Skin epidermis (tissue), 12 donors: ENCODE results near the gene GSE1.

ENCODE experiments used
- H3K27ac ChIP-seq, 21 experiments: fragments of 200-600 bp; sonication (generic) in 11 of 21; one replicate each; pipeline ENCODE4 v1.5.0; 2020; ENCODE audit warnings: mild to moderate bottlenecking in 3 of 21, inconsistent platforms in 2 of 21, moderate library complexity in 2 of 21
- H3K4me3 ChIP-seq, 7 experiments: fragments of 200-600 bp; sonication (generic) in 2 of 7; one replicate each; pipeline ENCODE4 v1.5.0; 2020; ENCODE audit warnings: inconsistent platforms in 2 of 7, mild to moderate bottlenecking in 2 of 7, moderate library complexity in 1 of 7

The GSE1 gene

DNA sequence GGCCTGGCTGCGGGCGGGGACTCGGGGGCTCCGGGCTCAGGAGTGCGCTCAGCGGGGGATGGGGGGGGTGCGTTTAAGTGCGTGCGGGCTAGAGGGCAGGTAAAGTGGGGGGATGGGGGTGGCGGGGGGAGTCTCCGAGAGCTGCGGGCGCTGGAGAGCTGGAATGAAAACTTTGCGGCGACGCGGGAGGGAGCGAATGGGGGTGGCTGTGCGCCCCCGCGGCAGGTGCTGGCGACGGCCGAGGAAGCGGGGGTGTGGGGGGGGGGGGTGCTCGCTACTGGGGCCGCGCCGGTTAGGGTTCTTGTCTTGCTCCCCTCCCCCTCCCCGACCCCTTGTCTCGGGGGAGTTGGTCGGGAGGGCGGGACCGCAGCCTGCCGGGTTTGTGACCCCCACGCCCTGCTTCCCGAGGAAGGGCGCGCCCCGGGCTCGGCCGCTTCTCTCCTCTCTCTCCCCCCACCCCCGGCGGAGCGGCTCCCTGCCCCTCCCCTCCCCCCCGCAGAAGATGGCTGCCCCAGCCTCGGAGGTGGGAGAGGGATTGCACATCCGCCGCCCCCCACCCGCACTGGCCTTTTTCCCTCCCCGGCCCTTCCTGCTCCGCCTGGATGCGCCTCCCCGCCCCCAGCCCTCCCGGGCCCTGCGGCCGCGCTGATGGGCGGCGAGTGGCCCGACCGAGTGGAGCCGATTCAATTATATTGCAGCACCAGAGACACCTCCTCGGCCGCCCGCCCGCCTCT lies 649 bp downstream of the GSE1 start:
- peak overlapping the region; percentile 22 to 71 (median 59) for H3K4me3 ChIP-seq
- peak overlapping the region; percentile 12 to 93 (median 79) for H3K27ac ChIP-seq

DNA sequence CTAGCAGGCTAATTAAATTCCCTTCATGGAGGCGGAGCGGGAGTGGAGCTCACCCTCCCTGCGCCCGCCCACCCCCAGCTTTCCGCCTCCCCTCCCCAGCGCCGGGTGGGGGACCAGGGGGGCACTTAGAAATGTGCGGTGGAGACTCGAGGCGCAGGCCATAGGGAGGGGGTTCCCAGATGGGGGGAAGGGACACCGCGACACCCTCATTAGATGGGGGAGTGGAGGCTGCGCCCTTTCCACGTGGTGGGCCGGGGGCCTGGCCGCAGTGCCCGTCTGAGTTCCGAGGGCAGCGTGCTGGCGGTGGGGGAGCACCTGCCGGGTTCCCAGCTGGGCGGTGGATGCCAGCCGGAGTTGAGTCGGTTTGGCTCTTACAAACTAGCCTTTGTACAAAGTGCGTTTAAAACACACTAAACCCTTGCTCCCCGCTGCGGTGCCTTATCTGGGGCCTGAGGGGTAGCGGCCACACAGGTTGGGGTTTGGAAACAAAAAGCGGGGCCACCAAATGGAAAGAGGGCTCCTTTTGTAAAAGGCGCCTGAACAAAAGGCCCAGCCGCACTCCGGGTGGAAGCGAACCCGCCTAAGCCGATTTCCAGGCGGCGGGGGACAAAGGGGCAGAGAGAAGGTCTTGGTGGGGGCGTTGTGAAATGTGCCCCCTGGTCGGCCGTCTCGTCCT lies 1.4 kb downstream of the GSE1 start:
- Histone ChIP-seq H3K4me3 (peak overlapping the region; percentile 22 to 71 (median 59)), H3K27ac (peak overlapping the region in 20 of 21 experiments; percentile 12 to 93 (median 80))

DNA sequence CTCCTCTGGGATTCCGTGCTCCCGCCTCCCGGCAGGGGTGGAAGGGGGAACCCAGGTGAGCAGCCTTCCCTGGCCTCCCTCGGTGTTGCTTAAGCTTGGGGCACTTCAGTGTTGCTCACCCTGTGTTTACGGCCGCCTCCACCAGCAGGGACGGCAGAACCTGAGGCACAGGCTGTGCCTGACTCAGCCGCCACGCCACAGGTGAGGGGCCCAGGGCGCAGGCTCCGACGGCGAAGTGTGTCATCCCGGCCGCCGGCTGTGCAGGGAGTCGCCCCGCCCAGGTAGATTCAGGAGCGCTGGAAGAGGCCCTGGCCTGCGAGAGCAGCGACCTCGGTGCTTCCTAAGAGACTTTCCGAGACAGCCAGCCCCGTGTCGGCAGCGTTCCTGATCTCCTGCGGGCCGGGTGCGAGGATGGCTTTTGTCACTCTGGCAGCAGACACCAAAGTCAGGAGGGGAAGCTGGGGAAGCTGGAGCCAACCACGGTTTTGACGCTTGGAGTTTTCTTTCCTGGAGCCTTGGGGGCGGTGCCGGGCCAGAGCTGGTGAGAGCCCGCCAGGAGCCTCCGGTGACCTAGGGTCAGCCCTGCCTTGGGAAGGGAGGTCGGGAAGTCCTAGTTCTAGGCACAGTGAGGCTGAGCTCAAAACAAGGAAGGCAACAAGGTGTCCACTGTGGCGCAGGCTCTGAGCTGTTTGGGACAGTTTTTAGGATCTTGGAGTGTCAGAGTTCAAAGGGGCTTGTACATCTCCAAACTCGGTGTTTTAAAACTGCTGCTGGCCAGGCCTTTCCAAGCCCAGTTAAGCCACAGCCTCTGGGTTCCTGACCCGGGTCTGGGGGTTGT lies 2.1 kb downstream of the GSE1 start:
- H3K4me3 ChIP-seq, result peak overlapping the region in 6 of 7 experiments; percentile 46 to 71 (median 60)
- peak overlapping the region in 20 of 21 experiments; percentile 12 to 93 (median 80) for H3K27ac ChIP-seq

DNA sequence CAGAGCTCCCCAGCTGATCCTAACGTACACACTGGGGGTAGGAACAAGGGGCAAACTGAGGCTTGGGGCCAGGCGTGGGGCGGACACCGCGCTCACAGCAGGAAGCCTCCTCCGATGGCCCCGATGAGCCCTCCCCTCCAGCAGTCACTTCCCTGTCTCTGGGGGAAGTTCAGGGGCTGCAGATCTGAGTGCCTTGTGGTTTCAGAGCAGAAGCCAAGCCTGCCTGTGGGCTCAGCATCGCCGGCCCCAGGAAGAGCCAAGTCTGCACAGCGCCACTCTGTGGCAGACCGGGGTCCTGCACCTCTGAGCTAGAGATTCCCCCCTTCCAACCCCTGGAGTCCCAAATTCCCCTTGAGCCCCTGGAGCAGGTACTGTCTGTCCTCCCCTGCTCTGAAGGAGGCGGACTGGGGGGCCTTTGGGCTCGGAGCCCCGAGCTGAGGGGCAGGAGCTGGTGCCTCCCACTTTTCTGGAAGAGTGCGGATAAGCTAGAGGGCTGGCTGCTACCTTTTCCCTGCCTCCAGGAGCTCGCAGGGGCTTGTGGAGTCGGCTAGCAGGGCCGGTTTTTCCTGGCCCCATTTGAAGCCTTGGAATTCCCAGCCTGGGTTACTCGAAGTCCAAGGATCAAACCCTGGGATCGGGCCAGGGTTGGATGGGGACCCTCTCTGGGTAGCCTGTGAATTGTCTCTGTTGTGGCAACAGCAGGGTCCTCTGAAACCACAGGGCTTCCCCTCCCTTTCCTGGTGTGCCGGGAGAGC lies 2.9 kb downstream of the GSE1 start:
- Histone ChIP-seq H3K4me3 (peak overlapping the region in 6 of 7 experiments; percentile 6 to 71 (median 60)), H3K27ac (peak overlapping the region in 20 of 21 experiments; percentile 3 to 93 (median 78))

DNA sequence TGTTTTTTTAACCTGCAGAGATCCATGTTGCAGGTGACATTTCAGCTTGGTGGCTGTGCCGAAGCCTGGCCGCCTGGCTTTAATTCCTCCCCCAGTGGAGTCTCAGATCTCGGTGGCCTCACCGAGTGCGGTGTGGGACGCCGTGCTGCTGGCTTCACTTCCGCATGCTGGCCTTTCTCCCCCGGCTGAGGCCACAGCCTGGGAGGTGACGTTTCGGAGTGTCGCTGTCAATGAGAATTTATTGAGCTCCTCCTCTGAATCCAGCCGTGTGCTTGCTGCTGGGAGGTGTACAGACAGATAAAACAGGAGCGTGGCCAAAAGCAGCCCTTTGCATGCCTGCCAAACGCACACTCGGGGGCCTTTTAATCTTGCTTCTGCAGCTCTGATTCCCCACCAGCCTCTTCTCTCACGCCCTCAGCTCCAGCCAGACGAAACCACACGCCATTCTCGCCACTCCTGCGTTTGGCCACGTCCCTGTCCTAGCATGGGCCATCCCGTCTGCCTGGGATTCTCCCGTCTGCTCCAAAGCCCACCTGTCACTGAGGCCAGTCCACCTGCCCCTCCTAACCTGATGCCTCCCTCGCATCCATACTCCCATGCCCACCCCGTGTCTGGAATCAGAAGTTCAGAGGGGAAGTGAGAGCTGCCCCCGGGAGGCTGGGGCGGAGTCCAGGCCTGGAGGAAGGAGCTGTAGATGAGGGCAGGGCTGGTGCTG lies 3.6 kb downstream of the GSE1 start:
- peak overlapping the region in 20 of 21 experiments; percentile 3 to 90 (median 68) for H3K27ac ChIP-seq
- peak overlapping the region in 3 of 7 experiments; percentile 15 to 71 (median 62) for H3K4me3 ChIP-seq

DNA sequence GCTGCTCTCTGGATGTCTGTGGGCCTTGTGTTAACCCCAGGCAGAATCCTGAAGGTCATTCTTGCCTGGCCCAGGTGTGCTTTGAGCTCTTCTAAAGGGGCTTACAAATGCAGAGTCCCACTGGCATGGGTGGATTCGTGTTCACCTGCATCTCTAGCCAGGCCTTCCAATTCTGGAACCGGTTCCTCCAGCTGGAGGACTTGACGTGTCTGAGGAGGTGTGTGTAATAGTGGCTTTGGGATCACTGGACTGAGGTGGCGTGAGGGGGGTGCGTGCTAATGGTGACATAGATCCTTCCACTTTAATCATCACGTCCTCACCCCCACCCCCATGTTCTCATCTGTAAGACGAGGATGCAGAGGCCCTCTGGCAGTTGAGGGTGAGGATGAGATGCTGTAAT lies 4.8 kb downstream of the GSE1 start:
- Histone ChIP-seq H3K4me3 (no peak overlapping the region), H3K27ac (peak overlapping the region in 2 of 21 experiments; percentile 19 to 88)

DNA sequence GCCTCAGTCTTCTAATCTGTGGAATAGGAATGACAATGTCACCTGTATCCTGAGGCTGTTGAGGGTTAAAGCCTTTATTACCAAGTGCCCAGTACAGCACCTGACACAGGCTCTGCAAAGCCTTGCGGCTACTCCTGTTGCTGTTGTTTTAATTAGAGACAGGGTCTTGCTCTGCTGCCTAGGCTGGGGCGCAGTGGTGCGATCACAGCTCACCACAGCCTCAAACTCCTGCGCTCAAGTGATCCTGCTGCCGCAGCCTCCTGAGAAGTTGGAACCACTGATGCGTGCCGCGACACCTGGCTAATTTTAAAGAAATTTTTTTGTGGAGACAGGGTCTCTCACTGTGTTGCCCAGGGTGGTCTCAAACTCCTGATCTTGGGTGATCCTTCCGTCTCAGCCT lies 5.4 kb downstream of the GSE1 start:
- no peak overlapping the region for H3K4me3 ChIP-seq
- no peak overlapping the region for H3K27ac ChIP-seq

DNA sequence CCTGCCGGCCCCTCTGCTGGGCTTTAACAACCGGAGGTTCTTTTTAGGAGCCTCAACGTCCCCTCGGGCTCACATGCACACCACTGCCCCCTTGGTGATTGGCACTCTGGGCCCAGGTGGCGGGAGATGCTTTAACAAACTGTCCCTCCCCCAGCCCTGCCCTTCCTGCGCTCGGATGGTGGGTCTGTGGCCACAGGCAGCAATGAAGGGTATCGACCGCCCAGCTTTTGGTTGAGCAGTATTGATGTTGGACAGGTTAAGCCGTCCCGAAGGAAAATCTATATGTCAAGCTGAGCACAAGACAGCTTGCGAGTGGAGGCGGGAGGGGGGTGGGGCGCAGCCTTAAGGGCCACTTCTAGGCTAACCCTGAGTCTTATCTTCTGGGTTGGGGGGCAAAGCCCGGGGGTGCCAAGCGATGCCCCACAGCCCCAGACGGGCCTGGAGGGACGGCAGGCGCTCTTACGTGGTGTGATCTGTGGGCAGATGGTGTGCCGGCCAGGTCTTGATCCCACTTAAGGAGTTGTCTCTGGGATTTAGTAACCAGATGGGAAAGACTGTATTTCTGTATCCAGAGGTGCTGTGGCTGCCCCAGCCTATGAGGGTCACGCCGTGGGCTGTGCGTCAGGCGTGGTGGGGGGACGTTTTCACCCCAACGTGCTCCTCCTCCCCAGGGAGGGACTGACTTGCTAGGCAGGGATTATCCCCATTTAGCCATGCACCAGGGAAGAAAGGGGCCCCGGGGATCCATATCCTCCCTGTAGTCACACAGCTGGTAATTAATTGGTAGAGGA lies 6.2 kb downstream of the GSE1 start:
- Histone ChIP-seq H3K27ac (no peak overlapping the region), H3K4me3 (no peak overlapping the region)

DNA sequence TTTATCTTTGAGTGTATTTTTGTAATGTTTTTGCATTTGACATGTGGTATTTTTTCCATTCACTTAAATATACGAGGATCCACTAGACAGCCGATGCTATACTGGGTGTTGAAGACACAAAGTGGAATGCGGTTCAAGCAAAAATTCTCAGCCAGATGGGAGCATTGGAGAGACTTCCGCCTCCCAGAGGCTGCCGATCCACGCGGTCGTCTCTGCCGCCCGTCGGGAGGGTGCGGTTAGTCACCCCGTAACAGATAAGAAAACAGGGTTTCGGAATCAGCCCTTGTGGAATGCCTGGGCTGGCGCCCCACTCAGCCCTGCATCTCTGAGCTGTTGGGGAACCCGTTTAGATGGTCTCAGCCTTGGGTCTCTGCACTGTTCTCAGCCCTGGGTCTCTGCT lies 7.3 kb downstream of the GSE1 start:
- Histone ChIP-seq H3K27ac (no peak overlapping the region), H3K4me3 (no peak overlapping the region)

DNA sequence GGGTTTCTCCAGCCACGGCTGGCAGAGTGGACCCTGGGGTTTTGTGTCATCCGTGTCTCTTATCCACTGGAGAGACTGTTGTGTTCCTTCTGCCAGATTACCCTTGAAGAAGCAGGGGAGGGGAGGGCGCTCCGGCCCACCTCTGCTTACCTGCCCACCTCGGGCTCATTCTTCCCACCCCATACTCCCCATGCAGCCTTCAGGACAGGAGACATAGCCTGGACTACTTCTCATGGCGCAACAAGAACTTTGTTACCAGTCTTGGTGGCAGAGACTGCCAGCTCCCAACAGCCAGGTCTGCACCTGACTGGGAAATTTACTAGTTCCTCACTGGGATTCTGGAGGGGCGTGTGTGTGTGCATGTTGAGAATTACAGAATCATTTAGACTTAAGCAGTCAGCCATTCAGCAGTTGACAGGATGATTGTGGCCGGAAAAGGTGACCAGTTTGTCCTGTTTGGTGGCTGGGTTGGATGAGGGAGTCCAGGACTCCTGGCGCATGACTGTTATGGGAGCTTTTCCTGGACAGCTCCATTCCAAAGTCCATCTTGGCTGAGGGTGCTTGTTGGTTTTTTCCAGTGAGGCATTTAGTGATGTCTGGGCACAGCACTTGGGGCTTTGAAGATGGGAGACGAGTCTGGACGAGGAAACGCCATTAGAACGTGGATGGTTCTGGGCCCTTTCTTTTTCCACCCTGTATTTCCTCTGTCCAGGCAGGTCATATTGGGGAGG lies 8.7 kb downstream of the GSE1 start:
- Histone ChIP-seq H3K4me3 (no peak overlapping the region), H3K27ac (no peak overlapping the region)

DNA sequence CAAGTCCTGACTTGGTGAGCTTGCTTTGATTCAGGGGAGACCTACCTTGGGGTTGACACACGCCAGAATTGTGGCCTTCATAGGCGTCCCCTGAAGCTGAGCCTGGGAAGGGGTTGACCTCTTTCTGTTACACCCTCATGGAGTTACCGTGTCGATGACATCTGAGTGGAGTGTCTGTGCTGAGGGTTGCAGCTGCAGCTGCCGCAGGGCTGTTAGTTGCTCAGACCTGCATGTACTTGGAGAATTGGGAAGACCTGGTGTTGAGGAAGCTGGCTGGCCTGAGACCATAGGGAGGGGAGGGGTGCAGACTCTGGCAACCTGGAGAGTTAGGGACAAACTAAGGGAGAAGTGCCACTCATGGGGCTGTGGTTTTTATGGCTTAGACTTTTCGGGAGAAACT lies 9.6 kb downstream of the GSE1 start:
- Histone ChIP-seq H3K27ac (no peak overlapping the region), H3K4me3 (no peak overlapping the region)

DNA sequence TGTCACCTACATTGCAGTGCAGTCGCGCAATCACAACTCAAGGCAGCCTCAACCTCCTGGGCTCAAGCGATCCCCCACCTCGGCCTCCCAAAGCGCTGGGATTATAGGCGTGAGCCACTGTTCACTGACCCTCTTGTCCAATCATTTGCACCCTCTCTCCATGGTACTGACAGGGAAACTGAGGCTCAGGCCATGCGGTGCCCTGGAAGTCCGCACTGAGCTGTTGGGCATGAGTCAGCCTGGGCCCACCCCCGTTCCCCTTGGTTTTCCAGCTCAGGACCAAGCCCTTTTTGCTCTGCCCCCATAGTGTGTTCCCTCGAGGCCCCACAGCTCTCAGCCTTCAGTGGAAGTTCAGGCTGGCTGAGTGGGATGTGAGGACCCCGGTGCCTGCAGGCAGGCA lies 10.1 kb downstream of the GSE1 start:
- Histone ChIP-seq H3K27ac (no peak overlapping the region), H3K4me3 (no peak overlapping the region)

DNA sequence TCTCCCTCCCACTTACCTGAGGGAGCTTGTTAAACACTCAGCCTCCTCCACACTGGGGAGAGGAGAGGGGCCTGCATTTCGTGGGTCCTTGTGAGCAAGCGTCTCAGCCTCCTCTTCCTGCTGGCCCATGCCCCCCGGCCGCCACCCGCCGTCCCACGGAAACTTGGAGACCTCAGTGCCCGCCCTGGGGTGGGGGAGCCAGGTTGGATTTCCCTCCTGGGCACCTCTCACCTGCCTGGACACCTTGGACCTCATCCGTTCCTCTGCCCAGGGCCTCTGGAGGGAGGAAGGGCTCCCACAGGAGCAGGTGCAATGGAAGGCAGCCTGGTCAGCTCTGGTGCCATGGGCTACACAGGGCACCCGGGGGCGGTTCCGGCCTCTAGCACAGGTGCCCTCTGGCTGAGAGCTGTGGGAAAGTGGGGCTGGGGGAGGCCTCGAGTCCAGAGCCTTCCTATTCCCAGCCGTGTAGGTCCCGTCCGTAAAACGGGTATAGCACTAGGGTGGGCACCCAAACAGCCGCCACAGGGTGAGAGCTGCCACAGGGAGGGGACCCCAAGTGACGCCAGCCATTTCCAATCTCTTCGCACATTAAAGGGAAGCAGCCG lies 11.0 kb downstream of the GSE1 start:
- Histone ChIP-seq H3K27ac (no peak overlapping the region), H3K4me3 (no peak overlapping the region)

DNA sequence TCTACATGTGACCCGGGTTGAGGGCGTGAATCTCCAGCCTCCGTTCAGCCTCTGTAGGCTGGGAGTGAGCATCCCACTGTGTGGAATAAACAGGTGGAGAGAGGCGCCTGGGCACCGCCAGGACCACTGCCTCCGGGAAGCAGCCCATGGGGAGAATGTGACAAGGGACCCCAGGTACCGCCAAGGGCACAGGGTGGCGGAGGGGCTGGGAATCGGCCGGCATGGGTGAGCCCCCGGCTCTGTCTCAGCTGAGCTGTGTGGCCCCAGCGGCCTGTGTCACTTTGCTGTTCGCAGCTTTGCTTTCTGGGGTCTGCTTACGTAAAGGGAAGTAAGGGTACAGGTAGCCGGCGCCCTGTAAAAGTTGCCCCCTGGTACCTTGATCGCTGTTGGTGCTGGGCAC lies 11.5 kb downstream of the GSE1 start:
- no peak overlapping the region for H3K27ac ChIP-seq
- no peak overlapping the region for H3K4me3 ChIP-seq

DNA sequence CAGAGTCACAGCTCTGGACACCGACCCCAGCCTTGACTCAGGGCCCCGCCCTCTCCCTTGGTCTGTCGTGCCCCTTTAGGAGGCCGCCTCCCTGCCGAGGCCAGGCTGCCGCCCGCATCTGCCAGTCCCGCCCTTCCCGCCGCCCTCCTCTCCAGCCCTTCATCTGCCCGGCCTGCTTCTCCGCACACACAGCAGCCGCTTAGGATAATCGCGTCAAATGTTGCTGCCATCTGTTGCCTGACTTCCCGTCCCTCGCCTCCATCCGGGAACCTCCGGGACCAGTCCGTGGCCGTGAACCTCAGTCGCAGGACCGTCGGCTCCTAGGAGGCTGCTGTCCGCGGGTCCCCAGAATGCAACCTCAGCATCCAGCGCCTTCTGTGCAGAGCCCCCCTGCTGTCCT lies 11.9 kb downstream of the GSE1 start:
- Histone ChIP-seq H3K27ac (no peak overlapping the region), H3K4me3 (no peak overlapping the region)

DNA sequence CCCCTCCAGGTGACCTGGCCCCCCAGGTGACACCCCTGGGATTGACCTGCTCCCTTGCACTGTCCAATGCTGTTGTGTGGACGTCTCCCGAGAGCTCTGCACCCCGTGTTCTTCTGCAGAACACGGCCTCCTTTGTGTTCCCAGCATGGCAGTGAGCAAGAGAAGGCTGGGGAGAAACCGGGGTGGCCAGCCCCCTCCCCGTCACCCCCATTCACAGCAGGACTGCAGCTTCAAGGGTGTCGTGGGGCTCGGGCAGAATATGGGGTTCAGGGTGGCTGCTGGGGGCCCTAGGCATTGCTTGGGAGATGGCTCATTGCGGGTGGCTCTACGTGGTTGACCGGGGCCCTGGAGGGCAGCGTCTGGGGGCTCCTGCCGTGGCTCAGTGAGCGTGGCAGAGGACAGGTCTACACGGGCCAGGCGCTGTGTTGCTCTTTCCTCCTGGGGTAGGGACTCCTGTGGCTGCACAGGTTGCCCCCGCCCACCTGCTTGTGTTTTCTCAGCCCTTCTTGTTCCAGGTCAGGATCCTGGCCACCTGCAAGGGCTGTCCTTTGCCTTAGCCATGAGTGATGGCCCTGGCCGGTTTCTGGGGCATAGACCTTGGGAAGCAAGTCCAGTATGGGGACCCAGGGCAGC lies 12.5 kb downstream of the GSE1 start:
- H3K27ac ChIP-seq, result no peak overlapping the region
- no peak overlapping the region for H3K4me3 ChIP-seq
